ENCODE data around the gene KIF16B. TPM values are rescaled to one million over a fixed set of nuclear protein-coding genes. Genes with fewer than 3 reads are reported as not detected.

KIF16B gene
- total RNA-seq, 1 experiment from 2014 or later = 12.7 TPM

DNA sequence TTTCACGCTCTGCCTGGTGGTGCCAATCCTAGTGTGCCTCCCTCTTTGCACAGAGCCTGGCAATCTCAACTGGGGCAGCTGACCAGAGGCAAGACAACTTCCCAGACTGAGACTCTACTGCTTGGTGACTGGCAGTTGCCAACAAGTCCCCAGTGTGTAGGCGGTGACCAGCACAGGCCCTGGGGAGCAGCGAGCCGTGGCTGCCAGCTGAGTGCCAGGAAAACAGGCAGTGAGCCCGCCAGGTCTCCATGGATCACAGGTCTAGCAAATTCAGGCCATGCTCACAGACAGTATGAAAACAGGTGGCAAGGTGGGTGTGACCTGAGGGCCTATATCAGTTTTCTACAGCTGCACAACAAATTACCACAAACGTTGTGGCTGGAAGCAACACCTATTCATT, 289.9 kb downstream of the KIF16B start:
- Histone ChIP-seq H3K27me3 (ENCODE audit: low read length) (no peaks in the 10 kb centered on the region), H3K4me2 (ENCODE audit: low read length) (no peak overlapping the region), H4K20me1 (ENCODE audit: low read length) (no peaks in the 10 kb centered on the region), H2AFZ (ENCODE audit: low read length) (no peak overlapping the region), H3K9me3 (ENCODE audit: low read length) (no peaks in the 10 kb centered on the region), H3K36me3 (ENCODE audit: low read depth, low read length) (no peaks in the 10 kb centered on the region), H3F3A (ENCODE audit: low read length, unreplicated experiment) (no peaks in the 10 kb centered on the region), H3K79me2 (ENCODE audit: low read length) (no peaks in the 10 kb centered on the region), H3K4me1 (ENCODE audit: insufficient read depth, low read length) (no peaks in the 10 kb centered on the region), H3K4me3 (ENCODE audit: low read length) (no peak overlapping the region), H3K27ac (ENCODE audit: low read length) (no peak overlapping the region), H3K9me2 (replicated peaks; ENCODE audit: low read length) (no peaks in the 10 kb centered on the region), H3K9ac (ENCODE audit: low read length) (no peak overlapping the region)
- CTCF ChIA-PET = no interaction called here
- BruUV-seq (replicated peaks) = no TSS peak
- intact Hi-C loops (cut with micrococcal nuclease) = no loop called here
- POLR2A ChIA-PET (ENCODE audit: unreplicated experiment) = no interaction called here
- TF ChIP-seq, protein P1, sequence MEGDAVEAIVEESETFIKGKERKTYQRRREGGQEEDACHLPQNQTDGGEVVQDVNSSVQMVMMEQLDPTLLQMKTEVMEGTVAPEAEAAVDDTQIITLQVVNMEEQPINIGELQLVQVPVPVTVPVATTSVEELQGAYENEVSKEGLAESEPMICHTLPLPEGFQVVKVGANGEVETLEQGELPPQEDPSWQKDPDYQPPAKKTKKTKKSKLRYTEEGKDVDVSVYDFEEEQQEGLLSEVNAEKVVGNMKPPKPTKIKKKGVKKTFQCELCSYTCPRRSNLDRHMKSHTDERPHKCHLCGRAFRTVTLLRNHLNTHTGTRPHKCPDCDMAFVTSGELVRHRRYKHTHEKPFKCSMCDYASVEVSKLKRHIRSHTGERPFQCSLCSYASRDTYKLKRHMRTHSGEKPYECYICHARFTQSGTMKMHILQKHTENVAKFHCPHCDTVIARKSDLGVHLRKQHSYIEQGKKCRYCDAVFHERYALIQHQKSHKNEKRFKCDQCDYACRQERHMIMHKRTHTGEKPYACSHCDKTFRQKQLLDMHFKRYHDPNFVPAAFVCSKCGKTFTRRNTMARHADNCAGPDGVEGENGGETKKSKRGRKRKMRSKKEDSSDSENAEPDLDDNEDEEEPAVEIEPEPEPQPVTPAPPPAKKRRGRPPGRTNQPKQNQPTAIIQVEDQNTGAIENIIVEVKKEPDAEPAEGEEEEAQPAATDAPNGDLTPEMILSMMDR (conservative IDR thresholded peaks at IDR 0.05; ENCODE audit: low read depth, low read length) = no peak
- TF ChIP-seq EZH2phosphoT487 (IDR thresholded peaks at IDR 0.05; ENCODE audit: borderline replicate concordance, low read length) (no peak), EZH2 (IDR thresholded peaks at IDR 0.05; ENCODE audit: low read length, unreplicated experiment) (no peak)
- DNase-seq (no peak), ATAC-seq (no peak)

DNA sequence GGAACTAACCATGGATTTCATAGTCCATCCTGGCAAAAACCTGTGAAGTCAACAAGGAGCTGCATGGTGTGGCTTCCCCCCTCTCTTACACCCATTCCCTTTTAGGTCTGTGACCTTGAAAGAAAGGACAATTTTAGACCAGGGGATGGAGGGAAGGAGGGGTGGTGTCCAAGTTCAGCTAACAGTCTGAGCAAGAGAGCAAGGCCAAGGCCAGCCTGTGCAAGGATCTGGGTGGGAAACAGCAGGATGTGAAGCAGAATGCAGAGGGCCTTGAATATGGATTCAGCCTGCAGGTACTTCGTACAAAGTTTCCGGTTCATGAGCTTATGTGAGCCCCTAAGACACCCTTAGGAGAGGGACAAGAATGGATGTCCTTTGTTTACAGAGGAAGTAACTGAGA, 293.0 kb downstream of the KIF16B start:
- H2AFZ ChIP-seq (ENCODE audit: low read length) = no peak overlapping the region
- no peak overlapping the region for H3K27ac ChIP-seq (ENCODE audit: low read length)
- no peaks in the 10 kb centered on the region for H3K9me3 ChIP-seq (ENCODE audit: low read length)
- H3K36me3 ChIP-seq (ENCODE audit: low read depth, low read length) = no peaks in the 10 kb centered on the region
- no peaks in the 10 kb centered on the region for H3K9me2 ChIP-seq (replicated peaks; ENCODE audit: low read length)
- no peaks in the 10 kb centered on the region for H4K20me1 ChIP-seq (ENCODE audit: low read length)
- no TSS peak for BruUV-seq (replicated peaks)
- no peaks in the 10 kb centered on the region for H3F3A ChIP-seq (ENCODE audit: low read length, unreplicated experiment)
- ChIA-PET CTCF (interaction anchor here (0.7 kb wide), 1 partner anchor 196 kb away, joined by 3 read pairs; no protein-coding TSS in a partner anchor), POLR2A (ENCODE audit: unreplicated experiment) (no interaction called here)
- no peak overlapping the region for H3K4me2 ChIP-seq (ENCODE audit: low read length)
- intact Hi-C loops (cut with micrococcal nuclease) = no loop called here
- no peaks in the 10 kb centered on the region for H3K79me2 ChIP-seq (ENCODE audit: low read length)
- no peaks in the 10 kb centered on the region for H3K27me3 ChIP-seq (ENCODE audit: low read length)
- no peak overlapping the region for H3K9ac ChIP-seq (ENCODE audit: low read length)
- no peaks in the 10 kb centered on the region for H3K4me1 ChIP-seq (ENCODE audit: insufficient read depth, low read length)
- TF ChIP-seq, protein P1 (conservative IDR thresholded peaks at IDR 0.05; ENCODE audit: low read depth, low read length) = no peak
- TF ChIP-seq EZH2 (IDR thresholded peaks at IDR 0.05; ENCODE audit: low read length, unreplicated experiment) = no peak
- TF ChIP-seq EZH2phosphoT487 (IDR thresholded peaks at IDR 0.05; ENCODE audit: borderline replicate concordance, low read length) = no peak
- ATAC-seq (no peak), DNase-seq (no peak)
- no peak overlapping the region for H3K4me3 ChIP-seq (ENCODE audit: low read length)

DNA sequence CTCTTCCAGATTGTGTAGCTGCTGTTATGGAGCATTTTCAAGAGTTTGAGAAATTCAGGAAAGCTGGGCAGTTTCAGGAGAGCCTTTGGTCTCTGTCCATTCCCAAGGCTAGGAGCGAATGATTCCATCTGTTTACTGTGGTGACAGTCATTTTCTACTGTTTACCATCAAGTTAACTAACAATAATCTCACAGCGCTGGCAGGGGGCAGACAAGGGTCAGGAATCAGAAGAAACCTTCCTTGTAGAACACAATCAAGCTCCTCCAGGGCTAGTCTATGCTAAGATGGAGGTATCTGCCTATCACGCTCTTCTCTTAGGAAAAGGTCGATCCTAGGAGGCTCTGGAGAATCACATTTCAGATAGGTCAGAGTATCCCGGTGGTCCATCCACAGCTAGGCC, 293.9 kb downstream of the KIF16B start:
- H3K4me2 ChIP-seq (ENCODE audit: low read length) = no peak overlapping the region
- H3K36me3 ChIP-seq (ENCODE audit: low read depth, low read length) = no peaks in the 10 kb centered on the region
- no peak overlapping the region for H2AFZ ChIP-seq (ENCODE audit: low read length)
- no peak overlapping the region for H3K27ac ChIP-seq (ENCODE audit: low read length)
- H3F3A ChIP-seq (ENCODE audit: low read length, unreplicated experiment) = no peaks in the 10 kb centered on the region
- no peak overlapping the region for H3K4me3 ChIP-seq (ENCODE audit: low read length)
- intact Hi-C loops (cut with micrococcal nuclease) = loop anchor here (1.0 kb wide), 1 partner anchor 197 kb away; no protein-coding TSS in a partner anchor
- ATAC-seq (peak; percentile 71), DNase-seq (peak; percentile 55)
- BruUV-seq (replicated peaks) = no TSS peak
- H3K9ac ChIP-seq (ENCODE audit: low read length) = no peak overlapping the region
- H3K4me1 ChIP-seq (ENCODE audit: insufficient read depth, low read length) = no peaks in the 10 kb centered on the region
- TF ChIP-seq EZH2 (IDR thresholded peaks at IDR 0.05; ENCODE audit: low read length, unreplicated experiment) = no peak
- TF ChIP-seq, protein P1 (conservative IDR thresholded peaks at IDR 0.05; ENCODE audit: low read depth, low read length) = peak; percentile 61
- no peak for TF ChIP-seq EZH2phosphoT487 (IDR thresholded peaks at IDR 0.05; ENCODE audit: borderline replicate concordance, low read length)
- H3K9me2 ChIP-seq (replicated peaks; ENCODE audit: low read length) = no peaks in the 10 kb centered on the region
- no peaks in the 10 kb centered on the region for H4K20me1 ChIP-seq (ENCODE audit: low read length)
- no peaks in the 10 kb centered on the region for H3K27me3 ChIP-seq (ENCODE audit: low read length)
- no peaks in the 10 kb centered on the region for H3K9me3 ChIP-seq (ENCODE audit: low read length)
- CTCF ChIA-PET = interaction anchor here (0.7 to 1.0 kb wide), 2 partner anchors 196 to 325 kb away, joined by 3 to 5 read pairs; no protein-coding TSS in a partner anchor
- H3K79me2 ChIP-seq (ENCODE audit: low read length) = no peaks in the 10 kb centered on the region
- POLR2A ChIA-PET (ENCODE audit: unreplicated experiment) = no interaction called here

All from PC-3 (cell line).